Measurements from ENCODE around the gene ATP6V1D. TPM values are rescaled to one million over a fixed set of nuclear protein-coding genes. Genes with fewer than 3 reads are reported as not detected.

The ATP6V1D gene
- total and polyA plus RNA-seq, 2 of the 8 experiments (the other 6 are each of a cell fraction or from before 2014, with no cell fraction given): 45.1 to 76.3 TPM

DNA sequence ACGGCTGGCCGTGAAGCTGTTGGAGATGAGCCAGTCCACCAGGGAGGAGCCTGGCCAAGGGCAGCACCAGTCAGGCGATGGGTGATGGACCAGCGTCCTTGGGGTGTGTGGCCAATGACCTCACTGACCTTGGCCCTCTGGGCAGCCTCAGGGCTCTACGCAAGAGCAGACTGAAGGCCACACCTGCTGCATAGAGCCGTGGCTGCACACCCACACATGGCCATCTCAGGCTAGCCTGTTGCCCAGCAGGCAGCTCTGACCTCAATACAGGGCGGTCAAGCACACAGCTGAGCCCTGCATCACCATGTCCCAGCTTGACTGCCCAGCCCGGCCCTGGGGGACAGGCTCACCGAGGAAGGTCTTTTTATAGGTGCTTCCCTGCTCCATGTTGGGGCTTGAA lies 33.2 kb upstream of the ATP6V1D start:
- CTCF ChIA-PET (ENCODE audit: partially characterized antibody): interaction anchor here (1.1 kb wide), 1 partner anchor 191 kb away, joined by 3 read pairs; no protein-coding TSS in a partner anchor
- no peak overlapping the region for H3K27ac ChIP-seq (ENCODE audit: low read depth, low read length)
- no peak overlapping the region for H3K4ac ChIP-seq (replicated peaks; ENCODE audit: insufficient read length, low read depth, low read length)
- H3K9ac ChIP-seq (replicated peaks in 1 of 4; ENCODE audit: extremely low read depth in 1 of 4, low read depth in 3 of 4, low read length in 3 of 4): no peak overlapping the region
- H4K8ac ChIP-seq (ENCODE audit: extremely low read depth, insufficient read depth, low read length): no peak overlapping the region
- H3K9me3 ChIP-seq (ENCODE audit: insufficient read depth in 2 of 2, low read depth in 1 of 2, low read length in 1 of 2): no peaks in the 10 kb centered on the region
- WGBS, 2 experiments (ENCODE audit: extremely low coverage in 1 of 2, insufficient coverage in 1 of 2, insufficient read length in 1 of 2, insufficient replicate concordance in 2 of 2, low coverage in 1 of 2, low lambda C conversion rate in 2 of 2, missing lambda C conversion rate in 1 of 2): 89% methylated on average over 9 of the region's 9 CpGs; no CpG with 5 or more reads in 1 of the 2 experiments
- H3K4me1 ChIP-seq (replicated peaks in 1 of 4; ENCODE audit: control insufficient read depth in 3 of 4, insufficient read depth in 4 of 4, low read length in 3 of 4): no peaks in the 10 kb centered on the region; a peak in 1 of 7 replicates
- TF ChIP-seq YY1 (IDR thresholded peaks at IDR 0.05; ENCODE audit: low read depth, low read length) (no peak), RXRA (IDR thresholded peaks at IDR 0.05; ENCODE audit: insufficient read depth, low read depth, low read length) (no peak)
- TF ChIP-seq, protein P1, sequence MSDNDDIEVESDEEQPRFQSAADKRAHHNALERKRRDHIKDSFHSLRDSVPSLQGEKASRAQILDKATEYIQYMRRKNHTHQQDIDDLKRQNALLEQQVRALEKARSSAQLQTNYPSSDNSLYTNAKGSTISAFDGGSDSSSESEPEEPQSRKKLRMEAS (IDR thresholded peaks at IDR 0.05): no peak
- POLR2A ChIA-PET (ENCODE audit: partially characterized antibody): interaction anchor here (1.3 kb wide), 1 partner anchor 33 kb away, joined by 3 read pairs; the partner anchor contains the start of gene ATP6V1D
- H3K14ac ChIP-seq (ENCODE audit: insufficient read length): no peak overlapping the region
- no peak overlapping the region for H2BK20ac ChIP-seq (ENCODE audit: low read length)
- H3K4me2 ChIP-seq (ENCODE audit: insufficient read depth in 1 of 2, low read depth in 2 of 2, low read length in 2 of 2): no peak overlapping the region
- H2BK12ac ChIP-seq (ENCODE audit: low read depth, low read length): no peak overlapping the region
- no peak overlapping the region for H4K5ac ChIP-seq (ENCODE audit: insufficient read length, low read depth, low read length)
- no peak overlapping the region for H3K4me3 ChIP-seq (ENCODE audit: extremely low read depth in 1 of 4, insufficient read depth in 2 of 4, low read depth in 3 of 4, low read length in 4 of 4)
- DNase-seq (ENCODE audit: low read depth in 1 of 2, low spot score in 2 of 2) (no peak), FAIRE-seq (no peak)
- no peaks in the 10 kb centered on the region for H3K79me1 ChIP-seq (ENCODE audit: low read depth, low read length)
- no peak overlapping the region for H2AK5ac ChIP-seq (ENCODE audit: low read depth, low read length)
- H3K79me2 ChIP-seq (ENCODE audit: control insufficient read depth in 1 of 2, insufficient read depth in 2 of 2, low read length in 2 of 2): no peaks in the 10 kb centered on the region
- no peaks in the 10 kb centered on the region for H3K36me3 ChIP-seq (ENCODE audit: control insufficient read depth in 2 of 4, insufficient read depth in 4 of 4, low read length in 3 of 4)
- no peaks in the 10 kb centered on the region for H3K23me2 ChIP-seq (ENCODE audit: low read depth, low read length)
- H4K91ac ChIP-seq (replicated peaks; ENCODE audit: insufficient read length, low read length): no peak overlapping the region
- H3K56ac ChIP-seq (replicated peaks; ENCODE audit: insufficient read length, low read depth, low read length): no peak overlapping the region
- H4K20me1 ChIP-seq (replicated peaks in 1 of 2; ENCODE audit: control insufficient read depth in 1 of 2, insufficient read depth in 2 of 2, low read length in 2 of 2): no peaks in the 10 kb centered on the region
- H2BK120ac ChIP-seq (replicated peaks; ENCODE audit: low read depth, low read length): no peak overlapping the region
- no peak overlapping the region for H2BK15ac ChIP-seq (ENCODE audit: low read length)
- H2BK5ac ChIP-seq (ENCODE audit: low read depth, low read length): peak overlapping the region; percentile 21; the same call in 1 of the 2 replicates
- H3K23ac ChIP-seq (ENCODE audit: insufficient read length): no peak overlapping the region
- H2AFZ ChIP-seq (ENCODE audit: low read length): no peak overlapping the region
- H3K27me3 ChIP-seq (replicated peaks in 1 of 4; ENCODE audit: control insufficient read depth in 3 of 4, extremely low read depth in 1 of 4, insufficient read depth in 3 of 4, low read length in 3 of 4): no peaks in the 10 kb centered on the region
- no peak overlapping the region; the same call in 1 of the 2 replicates for H3K18ac ChIP-seq (ENCODE audit: extremely low read depth, low read length)

All from H1 (cell line).